NCI-H128 (cell line): ENCODE data around the gene CEP89.
"Not testable (repeated sequence)": the region's sequence is repeated elsewhere in the genome, so short reads cannot be mapped to it uniquely, and the experiment has no call there.

Experiments
- DNase-seq: peaks from one replicate; lab custom pipeline; 2025; ENCODE audit not compliant: unreplicated experiment; lab: John Stamatoyannopoulos, UW

Gene CEP89

GRCh38 chr19:32896516-32897214, 75.1 kb downstream of the CEP89 start:
- no peak for DNase-seq

DNA sequence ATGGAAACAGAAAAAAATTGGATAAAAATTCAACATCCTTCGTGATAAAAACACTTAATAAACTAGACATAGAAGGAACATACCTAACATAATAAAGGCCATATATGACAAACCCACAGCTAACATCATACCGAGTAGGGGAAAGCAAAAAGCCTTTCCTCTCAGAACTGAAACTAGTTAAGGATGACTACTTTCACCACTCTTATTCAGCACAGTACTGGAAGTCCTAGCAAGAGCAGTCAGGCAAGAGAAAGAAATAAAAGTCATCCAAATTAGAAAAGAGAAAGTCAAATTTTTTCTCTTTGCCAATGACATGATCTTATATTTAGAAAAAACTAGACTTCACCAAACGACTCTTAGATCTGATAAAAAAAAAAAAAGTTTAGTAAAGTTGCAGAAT, 76.4 kb downstream of the CEP89 start:
- no peak for DNase-seq

DNA sequence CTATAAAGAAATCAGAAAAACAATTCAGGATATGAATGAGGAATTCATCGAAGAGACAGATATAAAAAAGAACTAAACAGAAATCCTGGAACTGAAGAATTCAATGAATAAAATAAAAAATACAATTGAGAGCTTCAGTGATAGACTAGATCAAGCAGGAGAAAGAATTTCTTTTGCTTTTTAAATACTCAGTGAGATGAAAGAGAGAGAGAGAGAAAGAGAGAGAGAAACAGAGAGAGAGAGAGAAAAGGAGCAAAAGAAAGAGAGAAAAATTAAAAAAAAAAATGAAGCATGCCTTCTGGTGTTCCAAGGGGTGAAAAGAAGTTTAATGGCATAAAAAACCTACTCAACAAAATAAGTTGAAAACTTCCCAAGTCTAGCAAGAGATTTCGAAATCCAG, 80.1 kb downstream of the CEP89 start:
- no peak for DNase-seq

DNA sequence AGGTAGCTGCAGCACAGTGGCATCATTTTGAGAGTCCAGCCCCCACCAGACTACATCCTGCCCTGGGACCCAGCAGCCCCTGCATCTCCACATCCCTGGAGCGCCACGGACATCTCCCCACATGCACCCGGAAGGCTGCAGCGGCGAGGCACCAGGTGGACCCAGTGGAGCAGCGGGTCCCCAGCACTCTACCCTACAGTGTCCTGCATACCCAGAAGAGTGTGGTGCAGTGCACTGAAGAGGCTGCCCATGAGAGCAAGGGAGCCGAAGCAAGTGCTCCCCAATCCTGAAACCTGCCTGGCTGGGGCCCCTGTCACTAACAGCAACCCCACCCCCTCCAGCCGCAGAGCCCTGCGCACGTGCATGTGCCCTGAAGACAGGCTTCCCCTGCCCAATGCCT, 80.9 kb downstream of the CEP89 start:
- no peak for DNase-seq

GRCh38 chr19:32890326-32890725, 81.4 kb downstream of the CEP89 start:
- no peak for DNase-seq

DNA sequence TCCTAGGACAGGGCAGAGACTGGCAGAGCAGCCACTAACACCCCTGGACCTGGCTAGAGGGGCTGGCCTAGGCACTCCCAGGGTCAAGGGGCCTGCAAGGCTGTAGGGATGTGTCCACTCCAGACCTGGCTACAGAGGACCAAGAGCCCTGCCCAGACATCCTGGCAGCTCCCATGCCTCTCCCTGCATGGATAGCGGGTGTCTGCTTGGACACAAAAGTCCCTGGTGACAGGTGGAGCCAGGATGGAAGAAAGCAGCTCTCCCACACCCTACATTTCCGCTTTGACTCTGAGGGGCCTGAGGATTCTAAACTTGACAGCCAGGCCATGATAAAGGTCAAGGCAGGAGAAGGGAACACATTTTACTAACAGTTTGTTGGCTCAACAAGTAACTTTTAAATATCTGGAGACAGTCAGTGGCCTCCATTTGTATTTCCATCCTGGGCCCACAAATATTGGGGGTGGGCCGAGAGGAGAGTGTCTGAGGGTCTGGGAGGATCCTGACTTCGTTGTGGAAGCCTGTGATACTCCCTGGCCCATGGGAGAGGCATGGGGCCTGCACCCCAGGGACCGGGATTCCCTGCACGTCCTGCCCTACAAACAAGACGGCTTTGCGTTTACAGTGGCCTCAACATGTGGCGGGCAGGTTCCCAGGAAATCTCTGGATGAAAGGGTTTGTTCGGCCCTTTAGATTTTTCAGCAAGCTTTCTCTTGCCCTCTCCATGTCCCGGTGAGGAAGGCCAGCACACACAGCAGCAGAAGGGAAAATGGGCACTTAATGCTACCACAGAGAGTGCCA, 82.4 kb downstream of the CEP89 start:
- DNase-seq: no peak

DNA sequence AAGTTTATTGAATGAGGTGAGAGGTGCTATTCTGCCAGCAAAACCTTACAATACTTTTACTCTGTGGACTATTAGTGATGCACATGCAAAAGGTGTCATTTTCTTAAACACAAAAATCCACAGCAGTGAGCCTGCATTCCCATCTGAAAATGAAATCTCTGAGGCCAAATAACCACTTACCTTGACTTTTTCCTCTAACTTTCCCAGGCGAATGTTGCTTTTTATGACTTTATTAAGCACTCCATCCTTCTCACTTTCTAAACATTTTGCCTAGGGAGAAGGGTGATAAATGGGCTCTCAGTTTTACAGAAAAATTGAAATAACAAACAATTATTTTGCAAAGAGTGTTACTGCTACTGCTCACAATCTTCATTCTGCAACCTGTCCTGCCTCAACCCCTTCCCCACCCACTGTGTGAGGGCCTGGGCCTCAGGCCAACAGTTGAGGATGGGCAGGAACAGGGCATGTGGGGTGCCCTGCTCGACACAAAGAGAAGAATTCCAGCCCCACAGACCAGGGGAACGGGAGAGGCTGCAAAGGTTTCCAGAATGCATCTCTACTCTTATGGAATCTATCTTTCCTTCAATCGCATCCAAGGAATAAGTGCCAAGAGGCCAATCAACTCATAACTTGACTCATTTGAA, 84.1 kb downstream of the CEP89 start:
- no peak for DNase-seq

- no peak for DNase-seq
These were observed 85.5 kb downstream of the CEP89 start for GRCh38 chr19:32886241-32886640.

- DNase-seq: not testable (repeated sequence)
These were observed 86.5 kb downstream of the CEP89 start for GRCh38 chr19:32885255-32885654.

GRCh38 chr19:32881766-32882165, 90.0 kb downstream of the CEP89 start:
- DNase-seq: no peak

GRCh38 chr19:32880622-32881021, 91.1 kb downstream of the CEP89 start:
- DNase-seq: no peak

DNA sequence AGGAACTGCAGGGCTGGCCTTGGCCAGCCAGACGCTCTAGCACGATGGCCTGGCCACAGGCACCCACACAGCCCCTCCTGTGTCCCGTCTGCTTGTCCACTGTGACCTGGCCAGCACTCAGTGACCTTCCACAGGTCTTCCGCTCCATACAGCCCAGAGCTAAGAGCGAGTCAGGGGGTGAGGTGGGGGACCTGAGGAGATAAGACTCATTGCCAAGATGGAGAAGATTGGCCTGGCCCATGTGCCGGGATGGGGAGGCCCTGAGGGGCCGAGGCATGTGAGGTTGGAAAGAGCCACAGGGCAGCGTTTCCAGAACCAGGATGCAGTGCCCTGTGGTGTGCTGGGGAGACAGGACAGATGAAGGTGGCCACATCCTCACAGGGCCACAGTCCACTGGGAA, 92.0 kb downstream of the CEP89 start:
- DNase-seq: no peak

- no peak for DNase-seq
These were observed 92.8 kb downstream of the CEP89 start for GRCh38 chr19:32878988-32879387.

- DNase-seq: no peak
These were observed 93.6 kb downstream of the CEP89 start for GRCh38 chr19:32877977-32878745.

DNA sequence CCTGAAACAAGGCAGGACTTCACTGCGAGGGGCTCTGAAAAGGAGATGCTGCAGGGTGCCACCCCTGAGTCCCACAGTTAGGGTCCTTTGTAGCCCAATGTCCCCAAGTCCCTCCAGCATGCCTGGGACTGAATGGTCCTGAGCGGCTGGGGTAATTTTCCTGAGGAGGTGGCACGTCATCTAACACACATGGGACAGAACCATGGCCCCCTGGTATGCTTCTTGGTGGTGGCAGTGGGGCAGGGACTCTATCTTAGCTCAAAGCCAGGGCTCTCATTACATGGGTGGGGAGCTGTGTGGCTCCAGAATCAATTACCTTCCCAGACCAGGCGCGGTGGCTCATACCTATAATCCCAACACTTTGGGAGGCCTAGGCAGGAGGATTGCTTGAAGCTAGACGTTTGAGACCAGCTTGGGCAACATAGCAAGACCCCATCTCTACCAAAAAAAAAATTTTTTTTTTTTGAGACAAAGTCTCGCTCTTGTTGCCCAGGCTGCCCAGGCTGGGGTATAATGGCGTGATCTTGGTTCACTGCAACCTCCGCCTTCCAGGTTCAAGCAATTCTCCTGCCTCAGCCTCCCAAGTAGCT, 94.3 kb downstream of the CEP89 start:
- no peak for DNase-seq

- no peak for DNase-seq
These were observed 94.9 kb downstream of the CEP89 start for GRCh38 chr19:32876919-32877285.

DNA sequence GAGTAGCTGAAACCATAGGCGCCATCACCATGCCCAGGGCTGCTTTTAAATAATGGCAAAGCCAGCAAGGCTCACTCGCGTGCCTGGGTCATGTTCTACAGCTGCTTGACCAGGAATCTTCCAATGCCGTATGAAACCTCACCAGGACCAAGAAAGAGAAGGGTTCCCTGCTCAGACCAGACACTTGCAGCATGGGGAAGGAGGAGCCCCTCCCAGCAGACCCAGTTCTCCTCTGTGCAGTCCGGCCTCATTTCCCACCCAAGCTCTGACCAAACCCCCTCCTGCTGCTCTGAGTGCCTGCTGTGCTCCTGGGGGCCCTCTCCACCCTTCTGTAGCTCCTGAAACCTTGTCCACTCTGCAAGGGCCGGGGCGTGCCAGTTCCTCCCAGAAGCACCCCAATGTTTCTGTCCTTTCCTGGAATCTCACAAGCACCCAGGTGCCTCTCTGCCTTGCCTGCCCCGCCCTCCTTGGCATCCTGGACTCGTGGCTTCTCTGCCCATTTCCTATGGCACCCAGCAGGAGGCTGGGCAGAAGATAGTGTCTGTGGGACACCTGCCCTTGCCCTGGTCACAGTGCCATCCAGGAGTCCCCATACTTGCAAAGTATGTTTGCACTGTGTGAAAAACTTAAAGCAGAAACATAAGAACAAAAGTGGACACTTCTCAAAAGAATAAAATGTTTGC, 95.4 kb downstream of the CEP89 start:
- DNase-seq: no peak

DNA sequence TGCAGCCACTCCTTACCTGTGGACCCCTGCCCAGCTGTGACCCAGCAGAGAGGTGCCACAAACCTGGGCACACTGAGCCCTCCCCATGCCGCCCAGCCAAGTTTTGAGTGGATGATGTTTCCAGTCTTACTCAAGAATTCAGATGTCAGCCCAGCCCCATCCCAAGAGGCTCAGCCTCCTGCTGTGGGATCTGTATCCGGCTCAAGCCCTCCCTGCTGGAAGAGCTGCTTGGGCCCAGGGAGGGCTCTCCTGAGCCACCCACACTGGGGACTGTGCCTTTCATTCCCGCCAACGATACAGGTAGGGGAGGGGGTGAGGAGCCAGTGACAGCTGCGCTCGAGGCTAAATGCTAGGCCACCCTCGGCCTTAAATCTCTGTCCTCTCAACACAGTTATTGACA, 96.3 kb downstream of the CEP89 start:
- DNase-seq: no peak

- no peak for DNase-seq
These were observed 97.2 kb downstream of the CEP89 start for GRCh38 chr19:32874605-32875004.

- DNase-seq: no peak
These were observed 98.4 kb downstream of the CEP89 start for GRCh38 chr19:32873247-32873959.
